CD4-positive, alpha-beta T cell treated with Interleukin-4 for 1 hour (primary cell): ENCODE results near the gene TMPRSS15.

ENCODE experiments used
- DNase-seq, 2 donors: peaks; one replicate each; pipeline ENCODE4 v3.0.0-alpha.2; 2020 to 2022

The TMPRSS15 gene

DNA sequence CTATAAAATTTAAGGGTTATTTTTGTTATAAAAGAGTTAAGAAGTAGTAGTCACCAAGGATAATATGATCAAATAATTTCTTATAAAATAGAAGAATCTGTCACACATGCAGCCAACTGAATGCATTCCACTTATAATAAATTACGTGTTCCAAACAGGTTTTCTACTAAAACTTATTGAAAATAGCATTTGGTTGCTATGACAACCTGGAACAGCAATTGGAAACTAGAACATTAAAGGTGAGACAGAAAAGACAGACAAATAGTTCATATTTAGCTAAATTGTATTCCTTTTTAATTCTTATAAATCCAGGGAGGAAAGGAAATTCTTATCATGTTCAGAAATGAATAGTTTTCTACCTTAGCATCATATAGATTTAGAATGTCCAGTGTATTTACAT lies 168.0 kb downstream of the TMPRSS15 start:
- DNase-seq, result no peak

DNA sequence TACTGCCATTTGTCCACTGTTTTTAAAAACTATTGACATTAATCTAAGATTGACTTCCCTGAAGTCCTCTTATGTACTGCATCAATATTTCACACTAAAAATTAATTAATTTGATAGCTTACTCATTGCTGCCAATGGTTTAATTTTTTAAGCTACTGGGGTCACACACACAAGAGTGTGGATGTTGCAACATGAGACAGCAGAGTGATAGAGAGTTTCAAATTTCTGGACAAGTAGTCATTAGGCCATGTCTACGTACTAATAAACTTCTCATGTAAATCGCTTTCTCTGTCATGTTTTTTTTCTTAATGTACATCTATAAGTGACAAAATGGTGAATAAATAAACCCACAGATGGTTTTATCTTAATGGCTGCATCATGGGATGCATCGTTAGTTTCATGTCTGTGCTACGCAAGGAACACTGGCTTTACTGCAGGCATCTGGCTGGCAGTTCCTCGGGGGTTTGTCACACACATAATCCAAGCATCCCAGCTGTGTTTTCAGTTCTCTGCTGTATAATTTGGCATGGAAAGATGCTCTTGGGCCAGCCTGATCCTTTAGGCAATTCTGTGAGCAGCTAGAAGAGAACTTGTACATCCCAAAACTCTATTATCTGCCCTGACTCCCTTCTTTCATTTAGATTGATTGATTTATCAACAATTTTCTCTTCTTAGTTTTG lies 175.4 kb downstream of the TMPRSS15 start:
- no peak for DNase-seq

DNA sequence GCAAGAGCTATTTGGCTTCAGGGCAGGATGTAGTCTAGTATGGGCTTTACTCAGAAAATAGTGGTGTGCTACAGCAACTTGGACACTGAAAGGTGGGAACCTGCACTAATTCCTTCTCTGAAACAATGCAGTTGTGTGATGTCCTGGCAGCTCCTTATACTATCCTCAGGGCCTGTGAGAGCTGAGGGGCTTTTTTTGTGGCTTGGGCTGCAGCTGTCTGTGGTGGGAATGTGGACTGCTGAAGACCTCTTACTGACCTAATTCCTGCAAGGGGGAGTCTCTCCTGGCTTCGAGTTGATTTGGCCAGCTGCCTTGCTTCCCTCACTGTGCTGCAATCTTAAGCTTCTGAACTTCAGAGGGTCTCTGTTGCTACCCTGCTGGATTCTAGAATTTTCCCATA lies 181.2 kb downstream of the TMPRSS15 start:
- no peak for DNase-seq

DNA sequence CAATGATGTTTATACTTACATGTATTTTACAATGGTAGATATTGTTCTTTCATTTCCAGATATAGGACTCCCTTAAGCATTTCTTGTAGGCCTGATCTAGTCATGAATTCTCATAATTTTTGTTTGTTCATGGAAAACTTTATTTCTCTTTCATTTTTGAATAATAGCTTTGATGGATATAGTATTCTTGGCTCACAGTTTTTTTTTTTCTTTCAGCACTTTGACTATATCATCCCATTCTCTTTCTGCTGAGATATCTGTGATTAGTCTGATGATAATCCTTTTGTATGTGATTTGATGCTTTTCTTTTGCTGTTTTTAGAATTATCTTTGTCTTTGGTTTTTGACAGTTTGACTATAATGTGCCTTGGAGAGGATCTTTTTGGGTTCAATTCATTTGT lies 183.1 kb downstream of the TMPRSS15 start:
- no peak for DNase-seq
